GM12878 (cell line): ENCODE results near the gene TFAP2E. TPM values are rescaled to one million over a fixed set of nuclear protein-coding genes. Genes with fewer than 3 reads are reported as not detected.

Source experiments
- ATAC-seq: fragments of 200-7000 bp; cut with Tn5 transposase; 3 replicates; pipeline ENCODE4 v1.9.1; 2020; ENCODE audit warnings: mild to moderate bottlenecking, moderate library complexity
- BruUV-seq: library from RNA; stranded (reverse); fragments of 400-500 nt; replicated peaks from 2 replicates; lab custom pipeline; 2021; lab: Mats Ljungman, UMichigan
- CTCF ChIA-PET: fragments of 300-600 bp; sonication (Branson Sonifier 250); formaldehyde crosslinking; extraction: SDS; loops from one replicate; lab custom pipeline; 2021; ENCODE audit warnings: inconsistent platforms; lab: Yijun Ruan, JAX
- POLR2A ChIA-PET: fragments of 350-600 bp; formaldehyde crosslinking; extraction: SDS; loops from one replicate; lab custom pipeline; 2021; ENCODE audit warnings: inconsistent platforms; lab: Charles Lee
- RAD21 ChIA-PET: fragments of 300-600 bp; sonication (Branson Sonifier 250); formaldehyde crosslinking; loops from one replicate; lab custom pipeline; 2023; ENCODE audit warnings: antibody characterized with exemption; ENCODE audit not compliant: unreplicated experiment; lab: Charles Lee
- SMC1A ChIA-PET: fragments of 300-600 bp; sonication (Branson Sonifier 250); formaldehyde crosslinking; loops from one replicate; lab custom pipeline; 2023; ENCODE audit not compliant: unreplicated experiment, uncharacterized antibody; lab: Charles Lee
- DNase-seq: peaks from one replicate; pipeline ENCODE4 v3.0.0-alpha.2; 2011; ENCODE audit warnings: low read depth, low spot score
- FAIRE-seq: peaks from 3 replicates; lab custom pipeline; 2011; peaks lifted over from hg19 to GRCh38; lab: Jason Lieb, UNC
- H2AFZ ChIP-seq: 2 replicates; pipeline ENCODE4 v1.6.0; 2011; ENCODE audit warnings: low read depth, low read length, control low read depth; ENCODE audit not compliant: control insufficient read depth
- H3K27ac ChIP-seq: 2 replicates; pipeline ENCODE4 v1.5.1; 2011; ENCODE audit warnings: control low read depth; ENCODE audit not compliant: control insufficient read depth, insufficient read depth
- H3K27me3 ChIP-seq, 2 experiments: replicated peaks in 1 of 2; 2 replicates each; pipeline versions ENCODE4 v1.6.0 to v1.6.1; 2011; ENCODE audit warnings: low read length in 1 of 2; ENCODE audit not compliant: control insufficient read depth in 2 of 2, insufficient read depth in 2 of 2
- H3K36me3 ChIP-seq, 2 experiments: 2 replicates each; pipeline ENCODE4 v1.5.1; 2011; ENCODE audit warnings: low read length in 1 of 2; ENCODE audit not compliant: control insufficient read depth in 2 of 2, insufficient read depth in 2 of 2
- H3K4me1 ChIP-seq: 2 replicates; pipeline ENCODE4 v1.6.1; 2011; ENCODE audit warnings: mild to moderate bottlenecking, low read length, moderate library complexity, mixed read lengths; ENCODE audit not compliant: control insufficient read depth, insufficient read depth
- H3K4me2 ChIP-seq: 2 replicates; pipeline ENCODE4 v1.6.0; 2011; ENCODE audit warnings: control low read depth; ENCODE audit not compliant: control insufficient read depth, insufficient read depth
- H3K4me3 ChIP-seq: fragments of 200-600 bp; sonication (generic); 2 replicates; pipeline ENCODE4 v1.5.1; 2016
- H3K79me2 ChIP-seq: 2 replicates; pipeline ENCODE4 v1.6.0; 2011; ENCODE audit warnings: low read length; ENCODE audit not compliant: control insufficient read depth, insufficient read depth
- H3K9ac ChIP-seq: 2 replicates; pipeline ENCODE4 v1.8.0; 2011; ENCODE audit warnings: low read length, control low read depth, mixed read lengths; ENCODE audit not compliant: control insufficient read depth, insufficient read depth
- H3K9me3 ChIP-seq: replicated peaks from 3 replicates; pipeline ENCODE4 v1.5.1; 2011; ENCODE audit warnings: mild to moderate bottlenecking, low read length; ENCODE audit not compliant: control insufficient read depth, insufficient read depth
- H4K20me1 ChIP-seq: 2 replicates; pipeline ENCODE4 v1.6.0; 2011; ENCODE audit not compliant: control insufficient read depth, insufficient read depth
- BACH1 ChIP-seq: fragments of 450-650 bp; IDR thresholded peaks from 2 replicates; pipeline ENCODE4 v1.6.1; 2017; ENCODE audit warnings: mild to moderate bottlenecking, borderline replicate concordance
- BCL3 ChIP-seq: IDR thresholded peaks from 2 replicates; pipeline ENCODE4 v1.6.1; 2011; ENCODE audit warnings: borderline replicate concordance, low read depth, mild to moderate bottlenecking, moderate library complexity, low read length; ENCODE audit not compliant: insufficient read depth, poor library complexity, severe bottlenecking
- CREM ChIP-seq: IDR thresholded peaks from 2 replicates; pipeline ENCODE4 v1.6.1; 2014; ENCODE audit warnings: antibody characterized with exemption, low read depth
- IRF3 ChIP-seq: fragments of 450-650 bp; IDR thresholded peaks from 2 replicates; pipeline ENCODE4 v1.6.1; 2014; ENCODE audit warnings: mild to moderate bottlenecking
- IRF5 ChIP-seq: fragments of 450-650 bp; IDR thresholded peaks from 2 replicates; pipeline ENCODE4 v1.6.1; 2017; ENCODE audit warnings: borderline replicate concordance
- JUNB ChIP-seq: IDR thresholded peaks from 2 replicates; pipeline ENCODE4 v1.6.1; 2016; ENCODE audit warnings: antibody characterized with exemption, mild to moderate bottlenecking
- JUND ChIP-seq: IDR thresholded peaks from 2 replicates; pipeline ENCODE4 v1.6.1; 2012; ENCODE audit warnings: low read depth, mild to moderate bottlenecking, low read length, improper control_type of control experiment, moderate library complexity
- NR2C1 ChIP-seq: fragments of 450-650 bp; IDR thresholded peaks from 2 replicates; pipeline ENCODE4 v1.6.1; 2017; ENCODE audit warnings: antibody characterized with exemption, mild to moderate bottlenecking, moderate library complexity
- PAX8 ChIP-seq: fragments of 450-650 bp; IDR thresholded peaks from 2 replicates; pipeline ENCODE4 v1.6.1; 2017; ENCODE audit warnings: mild to moderate bottlenecking, moderate library complexity
- POLR2A ChIP-seq: IDR thresholded peaks from 2 replicates; pipeline ENCODE4 v1.6.1; 2011; ENCODE audit warnings: low read depth, mild to moderate bottlenecking, low read length
- SIN3A ChIP-seq: IDR thresholded peaks from 2 replicates; pipeline ENCODE4 v1.6.1; 2012; ENCODE audit warnings: low read depth, low read length, improper control_type of control experiment
- SP1 ChIP-seq: IDR thresholded peaks from one replicate; pipeline ENCODE4 v1.6.1; 2011; ENCODE audit warnings: low read depth, low read length
- STAT3 ChIP-seq: IDR thresholded peaks from 2 replicates; pipeline ENCODE4 v1.6.1; 2011; ENCODE audit warnings: low read depth, low read length, improper control_type of control experiment
- TARDBP ChIP-seq: IDR thresholded peaks from 2 replicates; pipeline ENCODE4 v1.6.1; 2016; ENCODE audit warnings: borderline replicate concordance
- TCF12 ChIP-seq: IDR thresholded peaks from 2 replicates; pipeline ENCODE4 v1.6.1; 2011; ENCODE audit warnings: low read depth, mild to moderate bottlenecking, low read length
- ZNF24 ChIP-seq: fragments of 450-650 bp; IDR thresholded peaks from 2 replicates; pipeline ENCODE4 v1.6.1; 2017; ENCODE audit warnings: antibody characterized with exemption, mild to moderate bottlenecking
- WGBS: methylation state at CpG from one replicate; pipeline ENCODE4 v1.1.6; 2016; ENCODE audit warnings: low lambda C conversion rate; ENCODE audit not compliant: insufficient replicate concordance, insufficient coverage; ENCODE audit errors: missing lambda C conversion rate; 5-methylcytosine and 5-hydroxymethylcytosine counted together
- in situ Hi-C: fragments of 300-500 bp; cut with MboI; formaldehyde crosslinking; loops from 9 replicates; pipeline ENCODE4 v1.14.3; 2018; ENCODE audit warnings: mixed read lengths
- intact Hi-C: fragments of 100-400 bp; cut with micrococcal nuclease; formaldehyde crosslinking; loops from one replicate; pipeline ENCODE4 v1.14.2; 2022; ENCODE audit not compliant: unreplicated experiment
- polyA plus RNA-seq, 11 experiments: library from polyadenylated mRNA; depleted of rRNA in 4 of 11; unstranded in 6 of 11; stranded (reverse) in 5 of 11; fragments of >200 nt; fragmentation: Nextera tagmentation in 4 of 11; fragmentation: Illumina TruSeq in 1 of 11; extraction: Ambion mirVana in 4 of 11; extraction: Trizol in 1 of 11; gene quantifications; 1 replicate in 1 of 11; 2 replicates in 10 of 11; pipeline versions ENCODE4 v1.2.1 to v1.2.3, GENCODE V29; 2011 to 2016; ENCODE audit warnings: inconsistent platforms in 2 of 11, missing spikeins in 2 of 11, low read depth in 1 of 11
- total RNA-seq, 4 experiments: library from RNA; depleted of rRNA in 3 of 4; stranded (reverse); fragments of >200 nt in 3 of 4; fragmentation: Illumina TruSeq in 1 of 4; extraction: Trizol in 1 of 4; gene quantifications; 2 replicates each; pipeline versions ENCODE4 v1.2.1 to v1.2.3, GENCODE V29; 2013 to 2021
- TF ChIP-seq, protein P1 (sequence below): fragments of 450-650 bp; formaldehyde crosslinking; IDR thresholded peaks from 2 replicates; pipeline ENCODE4 v1.4.0; 2020; ENCODE audit warnings: mild to moderate bottlenecking, moderate library complexity

TFAP2E gene
- total and polyA plus RNA-seq, 10 of the 15 experiments (the other 5 are each of a cell fraction or from before 2014, with no cell fraction given): 0.10 to 1.1 (median 0.43) TPM

DNA sequence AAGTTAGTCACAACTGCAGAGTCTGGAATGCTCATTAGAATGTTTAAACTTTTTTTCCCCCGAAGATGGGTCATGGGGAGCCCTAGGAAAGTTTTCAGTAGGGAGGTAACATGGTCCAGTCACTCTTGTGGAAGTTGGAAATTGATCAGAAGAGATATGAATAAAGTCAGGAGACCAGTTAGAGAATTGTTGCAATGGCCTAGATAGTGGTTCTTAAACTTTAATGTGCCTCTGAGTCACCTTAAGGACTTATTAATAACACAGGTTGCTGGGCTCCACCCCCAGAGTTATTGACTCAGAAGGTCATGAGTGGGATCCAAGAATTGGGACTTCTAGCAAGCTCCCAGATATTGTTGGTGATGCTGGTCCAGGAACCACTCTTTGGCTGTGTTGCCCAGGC lies 3.2 kb upstream of the TFAP2E start:
- Histone ChIP-seq H4K20me1 (no peaks in the 10 kb centered on the region), H3K4me1 (no peaks in the 10 kb centered on the region), H2AFZ (no peak overlapping the region), H3K4me3 (no peak overlapping the region), H3K36me3 (peaks cover 0 to 5% of the 10 kb centered on the region in 2 experiments; a peak in 1 of 4 replicates), H3K27me3 (peaks cover 0 to 2% of the 10 kb centered on the region in 2 experiments; a peak in 1 of 4 replicates), H3K79me2 (no peaks in the 10 kb centered on the region), H3K9ac (no peak overlapping the region), H3K9me3 (no peaks in the 10 kb centered on the region)
- ChIA-PET RAD21 (interaction anchor here (0.8 to 2.6 kb wide), 3 partner anchors 119 to 156 kb away, joined by 3 to 7 read pairs (median 3); no protein-coding TSS in a partner anchor), SMC1A (interaction anchor here (1.2 to 1.9 kb wide), 3 partner anchors 145 to 208 kb away, joined by 3 to 6 read pairs (median 6); no protein-coding TSS in a partner anchor), POLR2A (interaction anchor here (1.4 kb wide), 1 partner anchor 146 kb away, joined by 3 read pairs; no protein-coding TSS in a partner anchor)
- 0% methylated on average over 1 of the region's 1 CpG for WGBS
- no TSS peak for BruUV-seq
- intact Hi-C loops: loop anchor here (1.0 to 2.0 kb wide), 3 partner anchors 145 to 204 kb away; no protein-coding TSS in a partner anchor
- no peak for DNase-seq
- no peak for FAIRE-seq
- no peak for TF ChIP-seq NR2C1
- TF ChIP-seq JUNB: no peak
- TF ChIP-seq SIN3A: no peak
- TF ChIP-seq ZNF24: no peak
- TF ChIP-seq PAX8: no peak
- no peak for TF ChIP-seq POLR2A
- no peak for TF ChIP-seq STAT3
- TF ChIP-seq SP1: no peak
- TF ChIP-seq, protein P1, sequence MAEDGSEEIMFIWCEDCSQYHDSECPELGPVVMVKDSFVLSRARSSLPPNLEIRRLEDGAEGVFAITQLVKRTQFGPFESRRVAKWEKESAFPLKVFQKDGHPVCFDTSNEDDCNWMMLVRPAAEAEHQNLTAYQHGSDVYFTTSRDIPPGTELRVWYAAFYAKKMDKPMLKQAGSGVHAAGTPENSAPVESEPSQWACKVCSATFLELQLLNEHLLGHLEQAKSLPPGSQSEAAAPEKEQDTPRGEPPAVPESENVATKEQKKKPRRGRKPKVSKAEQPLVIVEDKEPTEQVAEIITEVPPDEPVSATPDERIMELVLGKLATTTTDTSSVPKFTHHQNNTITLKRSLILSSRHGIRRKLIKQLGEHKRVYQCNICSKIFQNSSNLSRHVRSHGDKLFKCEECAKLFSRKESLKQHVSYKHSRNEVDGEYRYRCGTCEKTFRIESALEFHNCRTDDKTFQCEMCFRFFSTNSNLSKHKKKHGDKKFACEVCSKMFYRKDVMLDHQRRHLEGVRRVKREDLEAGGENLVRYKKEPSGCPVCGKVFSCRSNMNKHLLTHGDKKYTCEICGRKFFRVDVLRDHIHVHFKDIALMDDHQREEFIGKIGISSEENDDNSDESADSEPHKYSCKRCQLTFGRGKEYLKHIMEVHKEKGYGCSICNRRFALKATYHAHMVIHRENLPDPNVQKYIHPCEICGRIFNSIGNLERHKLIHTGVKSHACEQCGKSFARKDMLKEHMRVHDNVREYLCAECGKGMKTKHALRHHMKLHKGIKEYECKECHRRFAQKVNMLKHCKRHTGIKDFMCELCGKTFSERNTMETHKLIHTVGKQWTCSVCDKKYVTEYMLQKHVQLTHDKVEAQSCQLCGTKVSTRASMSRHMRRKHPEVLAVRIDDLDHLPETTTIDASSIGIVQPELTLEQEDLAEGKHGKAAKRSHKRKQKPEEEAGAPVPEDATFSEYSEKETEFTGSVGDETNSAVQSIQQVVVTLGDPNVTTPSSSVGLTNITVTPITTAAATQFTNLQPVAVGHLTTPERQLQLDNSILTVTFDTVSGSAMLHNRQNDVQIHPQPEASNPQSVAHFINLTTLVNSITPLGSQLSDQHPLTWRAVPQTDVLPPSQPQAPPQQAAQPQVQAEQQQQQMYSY (CRISPR knock-in tag): no peak
- TF ChIP-seq IRF3: no peak
- TF ChIP-seq IRF5: no peak
- no peak for TF ChIP-seq JUND
- TF ChIP-seq BACH1: no peak
- TF ChIP-seq CREM: no peak
- no peak for TF ChIP-seq BCL3
- no peak for TF ChIP-seq TCF12
- TF ChIP-seq TARDBP: no peak
- TF ChIP-seq, all 136 proteins: peak for 0
- no peak overlapping the region for H3K4me2 ChIP-seq
- ATAC-seq: no peak
- in situ Hi-C loops: loop anchor here (5.0 kb wide), 2 partner anchors 147 to 207 kb away; partner anchors contain the start of gene C1orf216
- no peak overlapping the region for H3K27ac ChIP-seq
- CTCF ChIA-PET: interaction anchor here (1.0 to 7.1 kb wide), 6 partner anchors 117 to 206 kb away, joined by 3 to 104 read pairs (median 13); no protein-coding TSS in a partner anchor
